Measurements from ENCODE around the gene KCTD3.

The KCTD3 gene

DNA sequence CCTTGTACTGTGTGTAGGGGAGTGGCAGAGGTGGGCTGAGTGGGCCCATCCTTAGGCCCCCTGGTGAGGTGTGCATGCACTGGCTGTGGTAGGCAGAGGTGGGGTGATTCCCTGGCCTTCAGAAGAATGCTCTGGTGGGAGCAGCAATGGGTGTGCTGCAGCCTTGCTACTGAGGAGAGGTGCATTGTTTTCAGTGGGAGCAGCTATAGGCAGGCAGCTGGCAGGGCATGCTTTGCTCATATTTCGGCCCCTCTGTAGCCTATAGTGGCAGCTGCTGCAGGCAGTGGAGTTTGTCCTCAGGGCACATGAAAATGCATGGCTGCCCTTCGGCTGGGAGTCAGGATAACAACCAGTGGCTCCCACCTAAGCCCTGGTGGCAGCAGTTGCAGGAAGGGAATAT is 10.1 kb upstream of the KCTD3 start:
- DNase-seq (ENCODE audit: low read depth, low spot score) = no peak

- no peak for DNase-seq (ENCODE audit: low read depth, low spot score)
Measured at GRCh38 chr1:215557504-215557903, 9.6 kb upstream of the KCTD3 start.

GRCh38 chr1:215557992-215558626 is 9.0 kb upstream of the KCTD3 start:
- no peak for DNase-seq (ENCODE audit: low read depth, low spot score)

- no peak for DNase-seq (ENCODE audit: low read depth, low spot score)
Measured at GRCh38 chr1:215567491-215568298, 591 bp downstream of the KCTD3 start.

GRCh38 chr1:215568299-215568692 is 1.2 kb downstream of the KCTD3 start:
- no peak for DNase-seq (ENCODE audit: low read depth, low spot score)

- no peak for DNase-seq (ENCODE audit: low read depth, low spot score)
Measured at GRCh38 chr1:215569986-215570824, 3.1 kb downstream of the KCTD3 start.

GRCh38 chr1:215581896-215582295 is 14.8 kb downstream of the KCTD3 start:
- DNase-seq (ENCODE audit: low read depth, low spot score) = no peak

DNA sequence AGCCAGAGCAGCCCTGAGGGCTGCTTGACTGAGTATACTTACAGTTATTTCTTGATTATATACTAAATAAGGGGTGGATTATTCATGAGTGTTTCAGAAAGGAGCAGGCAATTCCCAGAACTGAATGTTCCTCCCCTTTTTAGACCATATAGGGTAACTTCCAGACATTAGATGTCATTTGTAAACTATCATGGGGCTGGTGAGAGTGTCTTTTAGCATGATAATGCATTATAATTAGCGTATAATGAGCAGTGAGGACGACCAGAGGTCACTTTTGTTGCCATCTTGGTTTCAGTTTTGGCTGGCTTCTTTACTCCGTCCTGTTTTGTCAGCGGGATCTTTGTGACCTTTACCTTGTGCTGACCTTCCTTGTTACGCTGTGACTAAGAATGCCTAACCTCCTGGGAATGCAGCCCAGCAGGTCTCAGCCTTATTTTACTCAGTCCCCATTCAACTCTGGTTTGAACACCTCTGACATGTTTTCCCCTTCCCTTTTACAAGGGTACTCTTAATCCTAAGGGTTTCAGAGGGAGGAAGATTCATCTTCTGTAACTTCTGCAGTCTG is 16.2 kb downstream of the KCTD3 start:
- DNase-seq (ENCODE audit: low read depth, low spot score) = no peak

GRCh38 chr1:215584389-215584788 is 17.3 kb downstream of the KCTD3 start:
- no peak for DNase-seq (ENCODE audit: low read depth, low spot score)

GRCh38 chr1:215589650-215590435 is 22.7 kb downstream of the KCTD3 start:
- no peak for DNase-seq (ENCODE audit: low read depth, low spot score)

DNA sequence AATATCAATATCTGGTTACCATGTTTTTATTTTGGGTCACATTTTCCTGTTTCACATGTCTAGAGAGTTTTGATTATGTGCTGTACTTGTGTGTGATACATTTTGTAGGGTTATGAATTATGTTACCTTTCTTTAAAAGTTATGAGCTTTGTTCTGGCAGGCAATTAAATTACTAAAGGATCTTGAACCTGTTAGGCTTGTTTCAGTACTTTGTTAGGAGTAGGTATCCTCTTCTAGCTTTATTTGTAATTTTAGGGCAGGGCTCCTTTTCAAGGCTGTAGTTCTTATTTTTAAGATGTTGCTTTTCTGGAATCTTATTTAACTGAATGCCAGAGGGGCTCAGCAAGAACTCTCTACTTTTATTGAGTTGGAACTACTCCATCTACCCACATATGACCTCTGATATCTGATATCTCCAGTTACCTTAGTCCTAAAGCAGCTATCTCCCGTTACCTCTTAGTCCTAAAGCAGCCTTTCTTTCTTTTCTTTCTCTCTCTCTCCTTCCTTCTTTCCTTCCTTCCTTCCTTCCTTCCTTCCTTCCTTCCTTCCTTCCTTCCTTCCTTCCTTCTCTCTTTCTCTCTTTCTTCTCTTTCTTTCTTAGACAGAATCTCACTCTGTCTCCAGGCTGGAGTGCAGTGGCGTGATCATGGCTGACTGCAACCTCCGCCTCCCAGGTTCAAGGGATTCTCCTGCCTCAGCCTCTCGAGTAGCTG is 23.8 kb downstream of the KCTD3 start:
- DNase-seq (ENCODE audit: low read depth, low spot score) = no peak

DNA sequence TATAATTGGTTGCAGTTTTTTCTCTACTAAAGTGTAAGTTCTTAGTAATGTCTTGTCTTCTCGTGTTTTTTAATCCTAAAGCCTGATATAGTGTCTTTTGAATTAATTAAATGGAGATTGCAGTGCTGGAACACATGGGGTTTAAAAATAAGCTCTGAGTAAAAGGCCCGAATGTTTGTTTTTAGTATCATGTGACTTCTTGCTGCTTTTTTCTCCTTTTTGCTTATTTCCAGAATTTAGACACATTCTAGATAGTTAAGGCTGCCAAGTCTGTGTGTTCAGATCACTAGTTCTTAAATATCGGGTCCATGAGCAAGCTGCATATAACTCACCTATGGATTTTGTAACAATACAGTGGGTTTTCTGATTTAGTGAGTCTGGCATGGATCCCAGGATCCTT is 27.5 kb downstream of the KCTD3 start:
- DNase-seq (ENCODE audit: low read depth, low spot score) = no peak

DNA sequence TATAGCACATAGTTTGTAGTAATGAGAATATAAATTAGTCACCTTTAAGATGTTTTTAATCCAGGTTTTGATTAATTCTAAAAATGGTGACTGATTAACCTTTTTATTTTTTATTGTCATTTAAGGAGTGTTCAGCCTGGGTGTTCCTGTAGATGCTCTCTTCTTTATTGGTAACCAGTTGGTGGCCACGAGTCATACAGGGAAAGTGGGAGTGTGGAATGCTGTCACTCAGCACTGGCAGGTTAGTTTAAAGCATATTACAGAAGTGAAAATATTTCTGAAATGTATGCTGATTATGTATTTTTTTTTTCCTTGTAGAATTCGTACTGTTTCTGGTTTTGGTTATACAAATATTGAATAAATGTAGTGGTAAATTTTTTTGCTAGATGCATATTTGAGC is 28.1 kb downstream of the KCTD3 start:
- no peak for DNase-seq (ENCODE audit: low read depth, low spot score)

DNA sequence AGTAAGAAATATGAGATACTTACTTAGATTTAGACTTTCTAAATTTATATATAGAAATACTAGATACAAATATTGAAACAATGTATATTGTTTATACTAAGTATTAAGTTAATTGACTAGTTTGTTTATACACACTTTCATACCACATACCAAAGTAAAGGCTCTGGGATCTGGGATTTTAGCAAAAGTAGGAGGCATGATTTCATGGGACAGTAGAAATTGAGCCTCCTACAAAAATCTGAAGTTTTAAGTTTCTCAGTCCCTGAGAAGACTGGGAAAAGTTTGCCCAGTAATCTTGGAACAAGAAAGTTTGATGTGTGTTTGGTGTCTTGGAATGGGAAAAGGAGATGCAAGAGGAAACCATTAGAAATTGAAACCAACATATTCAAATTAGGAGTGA is 30.9 kb downstream of the KCTD3 start:
- DNase-seq (ENCODE audit: low read depth, low spot score) = no peak

- DNase-seq (ENCODE audit: low read depth, low spot score) = no peak
Measured at GRCh38 chr1:215599418-215600074, 32.4 kb downstream of the KCTD3 start.

GRCh38 chr1:215600258-215600792 is 33.2 kb downstream of the KCTD3 start:
- DNase-seq (ENCODE audit: low read depth, low spot score) = no peak

GRCh38 chr1:215600867-215601266 is 33.8 kb downstream of the KCTD3 start:
- no peak for DNase-seq (ENCODE audit: low read depth, low spot score)

GRCh38 chr1:215601276-215601675 is 34.2 kb downstream of the KCTD3 start:
- DNase-seq (ENCODE audit: low read depth, low spot score) = no peak

GRCh38 chr1:215603319-215603718 is 36.2 kb downstream of the KCTD3 start:
- DNase-seq (ENCODE audit: low read depth, low spot score) = no peak
